NCI-H128 (cell line): ENCODE data around the gene KRT36.

Experiments
- DNase-seq: peaks from one replicate; lab custom pipeline; 2025; ENCODE audit not compliant: unreplicated experiment; lab: John Stamatoyannopoulos, UW

The KRT36 gene

GRCh38 chr17:41480136-41480535 is 9.6 kb downstream of the KRT36 start:
- no peak for DNase-seq

- DNase-seq: no peak
Measured at GRCh38 chr17:41478237-41478636, 11.5 kb downstream of the KRT36 start.

GRCh38 chr17:41476866-41477815 is 12.6 kb downstream of the KRT36 start:
- no peak for DNase-seq

- no peak for DNase-seq
Measured at GRCh38 chr17:41475421-41475820, 14.3 kb downstream of the KRT36 start.

GRCh38 chr17:41474863-41475262 is 14.8 kb downstream of the KRT36 start:
- no peak for DNase-seq

GRCh38 chr17:41468346-41468745 is 21.4 kb downstream of the KRT36 start:
- no peak for DNase-seq

GRCh38 chr17:41467561-41467960 is 22.1 kb downstream of the KRT36 start:
- DNase-seq: no peak

- DNase-seq: no peak
Measured at GRCh38 chr17:41466988-41467387, 22.7 kb downstream of the KRT36 start, which contains the start of gene KRT32. TSS of gene KRT32 (minus strand) at chr17:41467386. CDS start at chr17:41467325, 61 bp downstream.

- no peak for DNase-seq
Measured at GRCh38 chr17:41464682-41465081, 25.0 kb downstream of the KRT36 start.

- no peak for DNase-seq
Measured at GRCh38 chr17:41464173-41464572, 25.5 kb downstream of the KRT36 start.

GRCh38 chr17:41463746-41464145 is 26.0 kb downstream of the KRT36 start:
- no peak for DNase-seq

GRCh38 chr17:41462705-41463104 is 27.0 kb downstream of the KRT36 start:
- DNase-seq: no peak

GRCh38 chr17:41457676-41458075 is 32.0 kb downstream of the KRT36 start:
- DNase-seq: no peak

GRCh38 chr17:41456204-41456603 is 33.5 kb downstream of the KRT36 start:
- DNase-seq: no peak

GRCh38 chr17:41455236-41455635 is 34.5 kb downstream of the KRT36 start:
- no peak for DNase-seq

GRCh38 chr17:41453066-41453465 is 36.6 kb downstream of the KRT36 start:
- no peak for DNase-seq

- DNase-seq: no peak
Measured at GRCh38 chr17:41452281-41452680, 37.4 kb downstream of the KRT36 start.

GRCh38 chr17:41451154-41451728 is 38.5 kb downstream of the KRT36 start:
- no peak for DNase-seq

- DNase-seq: no peak
Measured at GRCh38 chr17:41449008-41449407, 40.7 kb downstream of the KRT36 start.

- DNase-seq: no peak
Measured at GRCh38 chr17:41448506-41448905, 41.2 kb downstream of the KRT36 start.

GRCh38 chr17:41446806-41447205 is 42.9 kb downstream of the KRT36 start:
- DNase-seq: no peak

GRCh38 chr17:41444640-41445039 is 45.1 kb downstream of the KRT36 start:
- no peak for DNase-seq
